Astrocyte (in vitro differentiated cells and primary cell): ENCODE data around the gene CCDC91. TPM values are rescaled to one million over a fixed set of nuclear protein-coding genes. Genes with fewer than 3 reads are reported as not detected.

ENCODE experiments used
- DNase-seq: peaks from one replicate; pipeline ENCODE4 v3.0.0-alpha.2; 2010; ENCODE audit warnings: low read depth
- FAIRE-seq: peaks from 2 replicates; lab custom pipeline; 2011; peaks lifted over from hg19 to GRCh38; lab: Jason Lieb, UNC
- H2AFZ ChIP-seq: 2 replicates; pipeline ENCODE4 v1.6.0; 2012; ENCODE audit warnings: low read depth, low read length, inconsistent platforms
- H3K27ac ChIP-seq: 2 replicates; pipeline ENCODE4 v1.5.1; 2011; ENCODE audit warnings: low read depth, low read length, inconsistent platforms
- H3K27me3 ChIP-seq: 2 replicates; pipeline ENCODE4 v1.6.0; 2011; ENCODE audit warnings: low read length, inconsistent platforms; ENCODE audit not compliant: insufficient read depth
- H3K36me3 ChIP-seq: 2 replicates; pipeline ENCODE4 v1.5.1; 2011; ENCODE audit warnings: low read length, inconsistent platforms; ENCODE audit not compliant: insufficient read depth
- H3K4me1 ChIP-seq: 2 replicates; pipeline ENCODE4 v1.5.1; 2011; ENCODE audit warnings: low read length, inconsistent platforms; ENCODE audit not compliant: insufficient read depth
- H3K4me2 ChIP-seq: 2 replicates; pipeline ENCODE4 v1.6.0; 2012; ENCODE audit warnings: low read length, inconsistent platforms
- H3K4me3 ChIP-seq: 2 replicates; pipeline ENCODE4 v1.5.1; 2011; ENCODE audit warnings: low read depth, mild to moderate bottlenecking, low read length, inconsistent platforms; ENCODE audit not compliant: insufficient read depth
- H3K79me2 ChIP-seq: 2 replicates; pipeline ENCODE4 v1.6.0; 2012; ENCODE audit warnings: mild to moderate bottlenecking, low read length, inconsistent platforms; ENCODE audit not compliant: insufficient read depth
- H3K9ac ChIP-seq: 2 replicates; pipeline ENCODE4 v1.6.0; 2012; ENCODE audit warnings: mild to moderate bottlenecking, low read length, inconsistent platforms
- H3K9me3 ChIP-seq: 2 replicates; pipeline ENCODE4 v1.5.1; 2012; ENCODE audit warnings: low read depth, mild to moderate bottlenecking, low read length, inconsistent platforms; ENCODE audit not compliant: insufficient read depth
- H4K20me1 ChIP-seq: 2 replicates; pipeline ENCODE4 v1.6.0; 2012; ENCODE audit warnings: low read length, inconsistent platforms; ENCODE audit not compliant: insufficient read depth
- H3K27ac Mint-ChIP-seq: one replicate; pipeline ENCODE4 v1.8.0; 2021; ENCODE audit warnings: mild to moderate bottlenecking, mixed read lengths; ENCODE audit not compliant: unreplicated experiment
- H3K27me3 Mint-ChIP-seq: one replicate; pipeline ENCODE4 v1.8.0; 2021; ENCODE audit warnings: low read depth, mixed read lengths; ENCODE audit not compliant: unreplicated experiment
- H3K36me3 Mint-ChIP-seq: one replicate; pipeline ENCODE4 v1.8.0; 2021; ENCODE audit warnings: low read depth, mixed read lengths; ENCODE audit not compliant: unreplicated experiment
- H3K4me1 Mint-ChIP-seq: one replicate; pipeline ENCODE4 v1.8.0; 2021; ENCODE audit warnings: low read depth, mixed read lengths; ENCODE audit not compliant: unreplicated experiment
- H3K4me3 Mint-ChIP-seq: one replicate; pipeline ENCODE4 v1.8.0; 2021; ENCODE audit warnings: mild to moderate bottlenecking, moderate library complexity, mixed read lengths; ENCODE audit not compliant: unreplicated experiment
- H3K9me3 Mint-ChIP-seq: one replicate; pipeline ENCODE4 v1.8.0; 2021; ENCODE audit warnings: mild to moderate bottlenecking, mixed read lengths; ENCODE audit not compliant: unreplicated experiment
- CTCF ChIP-seq: IDR thresholded peaks from 2 replicates; pipeline ENCODE4 v1.5.1; 2011; ENCODE audit warnings: low read depth, mild to moderate bottlenecking, inconsistent platforms, low read length, moderate library complexity; ENCODE audit not compliant: insufficient read depth
- EZH2 ChIP-seq: IDR thresholded peaks from 2 replicates; pipeline ENCODE4 v1.6.1; 2012; ENCODE audit warnings: mild to moderate bottlenecking, low read length, inconsistent platforms; ENCODE audit not compliant: insufficient read depth
- total RNA-seq: library from RNA; stranded (reverse); gene quantifications from 2 replicates; pipeline ENCODE4 v1.2.1, GENCODE V29; 2021

Gene CCDC91
- total RNA-seq, 1 donor from 2014 or later = 19.3 TPM

DNA sequence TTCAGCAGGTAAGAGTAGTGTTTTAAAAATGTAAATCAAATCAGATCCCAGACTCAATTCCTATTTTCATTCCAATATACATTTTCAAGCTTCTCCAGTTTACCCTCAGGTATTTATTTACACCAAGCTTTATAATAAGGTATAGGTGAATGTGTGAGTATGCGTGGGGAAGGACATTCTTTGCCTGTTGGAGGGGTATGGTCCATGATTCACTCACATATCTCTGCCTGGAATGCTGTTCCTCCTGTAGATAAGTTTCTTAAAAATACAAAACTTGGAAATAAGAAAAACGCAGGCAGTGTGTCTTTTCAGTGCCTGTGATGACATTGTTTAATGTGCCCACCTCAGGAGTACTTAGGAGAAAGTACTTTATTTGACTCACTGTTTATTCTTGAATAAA lies 118.6 kb downstream of the CCDC91 start:
- Histone ChIP-seq H3K4me3 (no peak overlapping the region), H3K27me3 (no peaks in the 10 kb centered on the region), H3K79me2 (no peaks in the 10 kb centered on the region), H2AFZ (no peak overlapping the region), H3K36me3 (no peaks in the 10 kb centered on the region), H3K4me2 (no peak overlapping the region), H4K20me1 (no peaks in the 10 kb centered on the region), H3K4me1 (peaks cover 7% of the 10 kb centered on the region), H3K9ac (no peak overlapping the region), H3K9me3 (no peaks in the 10 kb centered on the region), H3K27ac (no peak overlapping the region)
- FAIRE-seq = no peak
- Mint-ChIP-seq H3K27ac (no peak overlapping the region), H3K9me3 (no peaks in the 10 kb centered on the region), H3K4me3 (no peak overlapping the region), H3K4me1 (peaks cover 25% of the 10 kb centered on the region), H3K27me3 (no peaks in the 10 kb centered on the region), H3K36me3 (peaks cover 2% of the 10 kb centered on the region)
- TF ChIP-seq EZH2 (no peak), CTCF (no peak)
- DNase-seq = peak; percentile 42

- no peak overlapping the region for H2AFZ ChIP-seq
- Mint-ChIP-seq H3K36me3 (peaks cover 5% of the 10 kb centered on the region), H3K27ac (no peak overlapping the region), H3K4me3 (no peak overlapping the region), H3K9me3 (no peaks in the 10 kb centered on the region), H3K27me3 (no peaks in the 10 kb centered on the region), H3K4me1 (peaks cover 32% of the 10 kb centered on the region)
- no peak overlapping the region for H3K27ac ChIP-seq
- H3K9me3 ChIP-seq = no peaks in the 10 kb centered on the region
- H4K20me1 ChIP-seq = no peaks in the 10 kb centered on the region
- H3K9ac ChIP-seq = no peak overlapping the region
- no peaks in the 10 kb centered on the region for H3K36me3 ChIP-seq
- no peak overlapping the region for H3K4me3 ChIP-seq
- DNase-seq (peak; percentile 55), FAIRE-seq (no peak)
- H3K27me3 ChIP-seq = no peaks in the 10 kb centered on the region
- H3K4me1 ChIP-seq = peaks cover 11% of the 10 kb centered on the region
- no peak for TF ChIP-seq EZH2
- TF ChIP-seq CTCF = no peak
- H3K79me2 ChIP-seq = no peaks in the 10 kb centered on the region
- peak overlapping the region; percentile 33 for H3K4me2 ChIP-seq
These were observed 123.4 kb downstream of the CCDC91 start for GRCh38 chr12:28313631-28314030.

DNA sequence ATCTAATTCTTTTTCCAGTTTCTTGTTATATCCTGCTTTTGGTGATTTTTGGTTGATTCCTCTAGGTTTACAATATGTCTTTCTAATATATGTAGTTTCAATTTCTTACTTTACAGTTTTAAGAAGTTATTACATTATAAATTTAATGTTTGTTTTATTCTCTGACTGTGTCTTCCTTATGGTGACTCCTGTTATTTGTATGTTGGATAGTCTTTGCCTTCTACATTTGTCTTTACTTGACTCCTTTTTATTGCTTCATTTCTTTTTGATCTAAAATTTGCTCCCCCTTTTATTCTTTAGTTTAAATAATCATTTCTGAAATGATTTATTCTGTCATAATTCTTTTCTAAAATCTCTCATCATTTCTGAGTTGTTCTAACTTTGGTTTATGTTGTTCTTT lies 125.8 kb downstream of the CCDC91 start:
- no peaks in the 10 kb centered on the region for H3K9me3 ChIP-seq

More for the DNA sequence above, 125.8 kb downstream of the CCDC91 start:
- Histone ChIP-seq H3K4me1 (peaks cover 11% of the 10 kb centered on the region), H3K79me2 (no peaks in the 10 kb centered on the region), H3K27ac (no peak overlapping the region), H3K27me3 (no peaks in the 10 kb centered on the region), H3K4me3 (no peak overlapping the region), H3K9ac (no peak overlapping the region), H3K4me2 (no peak overlapping the region), H4K20me1 (no peaks in the 10 kb centered on the region), H2AFZ (no peak overlapping the region), H3K36me3 (no peaks in the 10 kb centered on the region)
- peaks cover 3% of the 10 kb centered on the region for H3K36me3 Mint-ChIP-seq
- H3K27ac Mint-ChIP-seq = no peak overlapping the region
- TF ChIP-seq CTCF (no peak), EZH2 (no peak)
- peaks cover 37% of the 10 kb centered on the region for H3K4me1 Mint-ChIP-seq
- DNase-seq (no peak), FAIRE-seq (no peak)
- no peaks in the 10 kb centered on the region for H3K27me3 Mint-ChIP-seq
- H3K4me3 Mint-ChIP-seq = no peak overlapping the region
- no peaks in the 10 kb centered on the region for H3K9me3 Mint-ChIP-seq
